CD4-positive, alpha-beta T cell treated with Interleukin-10 for 1 hour (primary cell): ENCODE data around the gene SEC31B.

Experiments
- DNase-seq: peaks from one replicate; pipeline ENCODE4 v3.0.0-alpha.2; 2020

Gene SEC31B

GRCh38 chr10:100519311-100520051 is at the start of gene SEC31B:
SEC31B (minus strand) TSS chr10:100519861; CDS start chr10:100516952, 2,909 bp downstream.
- no peak for DNase-seq

GRCh38 chr10:100568912-100569311 is 49.3 kb upstream of the SEC31B start:
- DNase-seq = no peak

- no peak for DNase-seq
Measured at GRCh38 chr10:100567826-100568225, 48.2 kb upstream of the SEC31B start.

- DNase-seq = no peak
Measured at GRCh38 chr10:100567249-100567648, 47.6 kb upstream of the SEC31B start.

GRCh38 chr10:100566561-100566960 is 46.9 kb upstream of the SEC31B start:
- no peak for DNase-seq

GRCh38 chr10:100565206-100565985 is 45.7 kb upstream of the SEC31B start:
- DNase-seq = no peak

- peak; percentile 80 for DNase-seq
Measured at GRCh38 chr10:100562008-100562672, 42.5 kb upstream of the SEC31B start.

- no peak for DNase-seq
Measured at GRCh38 chr10:100561005-100561404, 41.3 kb upstream of the SEC31B start.

GRCh38 chr10:100560248-100560647 is 40.6 kb upstream of the SEC31B start:
- no peak for DNase-seq

GRCh38 chr10:100554902-100555301 is 35.2 kb upstream of the SEC31B start:
- no peak for DNase-seq

GRCh38 chr10:100553929-100554328 is 34.3 kb upstream of the SEC31B start:
- DNase-seq = no peak

GRCh38 chr10:100551738-100552137 is 32.1 kb upstream of the SEC31B start:
- no peak for DNase-seq

- no peak for DNase-seq
Measured at GRCh38 chr10:100551196-100551595, 31.5 kb upstream of the SEC31B start.

GRCh38 chr10:100544950-100545349 is 25.3 kb upstream of the SEC31B start:
- DNase-seq = no peak

- DNase-seq = no peak
Measured at GRCh38 chr10:100537475-100537874, 17.8 kb upstream of the SEC31B start.

GRCh38 chr10:100535715-100536353 is 16.2 kb upstream of the SEC31B start, which contains the start of gene HIF1AN:
HIF1AN (plus strand) TSS chr10:100535943; CDS start chr10:100535959, 16 bp downstream.
- peak; percentile 95 for DNase-seq

- DNase-seq = no peak
Measured at GRCh38 chr10:100535338-100535714, 15.7 kb upstream of the SEC31B start.

- no peak for DNase-seq
Measured at GRCh38 chr10:100534726-100535125, 15.1 kb upstream of the SEC31B start.

- no peak for DNase-seq
Measured at GRCh38 chr10:100531761-100532160, 12.1 kb upstream of the SEC31B start.

- DNase-seq = peak; percentile 92
Measured at GRCh38 chr10:100529475-100530298, 10.0 kb upstream of the SEC31B start, which contains the start of gene NDUFB8. NDUFB8 (minus strand) TSS chr10:100529871; CDS start chr10:100529851, 20 bp downstream.

- DNase-seq = no peak
Measured at GRCh38 chr10:100528921-100529474, 9.3 kb upstream of the SEC31B start.
